Effector memory CD8-positive, alpha-beta T cell (primary cell): ENCODE measurements around the gene HTT.
A peak's percentile ranks its signal among the peaks of the same experiment; 100 is the strongest.

Experiments used
- ATAC-seq: fragments of 150-1000 bp; cut with Tn5 transposase; replicated peaks from 2 replicates; pipeline ENCODE4 v1.10.0; 2021; ENCODE audit warnings: mild to moderate bottlenecking, moderate library complexity
- DNase-seq, 3 experiments: peaks; one replicate each; pipeline ENCODE4 v3.0.0; 2021
- H3K27ac Mint-ChIP-seq, 2 donors: one replicate each; pipeline ENCODE4 v1.8.0; 2022; ENCODE audit warnings: mild to moderate bottlenecking in 2 of 2, mixed read lengths in 2 of 2, moderate library complexity in 2 of 2
- H3K27me3 Mint-ChIP-seq, 2 donors: one replicate each; pipeline ENCODE4 v1.8.0; 2022; ENCODE audit warnings: mixed read lengths in 2 of 2
- H3K36me3 Mint-ChIP-seq: one replicate; pipeline ENCODE4 v1.8.0; 2022; ENCODE audit warnings: mild to moderate bottlenecking, moderate library complexity, mixed read lengths; ENCODE audit not compliant: insufficient read depth
- H3K4me1 Mint-ChIP-seq, 2 donors: one replicate each; pipeline ENCODE4 v1.8.0; 2022; ENCODE audit warnings: low read depth in 2 of 2, mixed read lengths in 2 of 2
- H3K4me3 Mint-ChIP-seq, 2 donors: one replicate each; pipeline ENCODE4 v1.8.0; 2022; ENCODE audit warnings: mild to moderate bottlenecking in 2 of 2, mixed read lengths in 2 of 2, moderate library complexity in 2 of 2
- H3K9me3 Mint-ChIP-seq, 2 donors: one replicate each; pipeline ENCODE4 v1.8.0; 2022; ENCODE audit warnings: mixed read lengths in 2 of 2
- total RNA-seq, 9 experiments: gene quantifications; one replicate each; lab custom pipeline; 2026; lab: John Stamatoyannopoulos, UW

The HTT gene
- total RNA-seq: 129 to 305 (median 168) reads per million in 9 experiments

GRCh38 chr4:3074078-3074845, at the start of gene HTT, which contains the start of gene HTT-AS:
Gene HTT (plus strand): TSS chr4:3074681. CDS start chr4:3074826, 145 bp downstream.
Gene HTT-AS (minus strand): TSS chr4:3074538.
- Mint-ChIP-seq H3K27me3 (no peaks in the 10 kb centered on the region), H3K4me3 (peak within 1 kb of the TSS; percentile 87 to 93), H3K36me3 (peaks cover 9% of the 10 kb centered on the region), H3K27ac (peak within 1 kb of the TSS; percentile 77 to 87), H3K9me3 (no peaks in the 10 kb centered on the region), H3K4me1 (peaks cover 12 to 20% of the 10 kb centered on the region in 2 donors)
- peak; percentile 84 for ATAC-seq
- DNase-seq: peak; percentile 87 to 95 (median 90)

DNA sequence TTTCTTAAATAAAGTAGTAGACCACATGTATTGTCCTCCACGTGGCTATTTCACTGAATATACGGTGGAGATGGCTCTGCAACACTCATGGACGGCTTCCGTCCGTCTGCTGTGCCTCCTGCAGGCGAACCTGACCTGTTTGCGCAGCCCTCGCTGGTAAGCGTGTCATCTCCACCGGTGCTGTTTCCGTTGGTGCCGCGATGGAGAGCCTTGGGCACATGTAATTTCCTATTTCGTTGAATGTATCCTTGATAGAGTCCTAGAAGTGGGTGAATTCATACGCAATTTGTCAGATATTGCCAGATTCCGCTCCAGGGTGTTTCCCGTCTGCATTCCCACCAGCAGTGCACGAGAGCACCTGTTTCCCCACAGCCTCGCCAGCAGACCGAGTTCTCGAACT, 48.6 kb upstream of the HTT start:
- ATAC-seq (no peak), DNase-seq (no peak)
- H3K9me3 Mint-ChIP-seq: peaks cover 0 to 4% of the 10 kb centered on the region in 2 donors
- H3K27me3 Mint-ChIP-seq: peaks cover 21 to 28% of the 10 kb centered on the region in 2 donors
- H3K4me1 Mint-ChIP-seq: peaks cover 5 to 6% of the 10 kb centered on the region in 2 donors
- peaks cover 2% of the 10 kb centered on the region for H3K36me3 Mint-ChIP-seq
- no peak overlapping the region for H3K27ac Mint-ChIP-seq
- no peak overlapping the region for H3K4me3 Mint-ChIP-seq

DNA sequence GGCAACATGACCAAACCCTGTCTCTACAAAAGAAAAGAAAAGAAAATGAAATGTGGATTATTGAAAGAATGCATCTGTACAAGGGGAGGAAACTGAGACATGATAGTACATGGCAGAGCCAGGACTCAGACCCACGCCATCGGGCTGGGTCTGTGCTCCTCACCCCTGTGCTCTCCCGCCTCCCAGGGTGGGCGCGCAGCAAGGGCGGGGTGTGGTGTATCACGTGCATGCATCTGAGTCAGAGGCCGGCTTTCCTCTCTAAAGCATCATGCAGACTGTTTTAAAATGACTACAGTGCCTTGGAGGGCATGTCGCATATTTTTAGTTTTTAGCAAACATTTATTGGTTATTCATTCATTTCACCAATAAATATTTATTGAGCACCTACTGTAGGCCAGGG, 47.9 kb upstream of the HTT start:
- DNase-seq (no peak), ATAC-seq (no peak)
- no peak overlapping the region for H3K27ac Mint-ChIP-seq
- H3K4me3 Mint-ChIP-seq: no peak overlapping the region
- H3K27me3 Mint-ChIP-seq: peaks cover 22 to 35% of the 10 kb centered on the region in 2 donors
- H3K9me3 Mint-ChIP-seq: peaks cover 0 to 4% of the 10 kb centered on the region in 2 donors
- peaks cover 2% of the 10 kb centered on the region for H3K36me3 Mint-ChIP-seq
- H3K4me1 Mint-ChIP-seq: no peaks in the 10 kb centered on the region

GRCh38 chr4:3029464-3029863, 45.0 kb upstream of the HTT start:
- no peaks in the 10 kb centered on the region for H3K4me1 Mint-ChIP-seq
- no peak for DNase-seq
- peaks cover 9 to 17% of the 10 kb centered on the region in 2 donors for H3K27me3 Mint-ChIP-seq
- no peaks in the 10 kb centered on the region for H3K9me3 Mint-ChIP-seq
- no peaks in the 10 kb centered on the region for H3K36me3 Mint-ChIP-seq
- H3K4me3 Mint-ChIP-seq: no peak overlapping the region
- no peak for ATAC-seq
- no peak overlapping the region for H3K27ac Mint-ChIP-seq

DNA sequence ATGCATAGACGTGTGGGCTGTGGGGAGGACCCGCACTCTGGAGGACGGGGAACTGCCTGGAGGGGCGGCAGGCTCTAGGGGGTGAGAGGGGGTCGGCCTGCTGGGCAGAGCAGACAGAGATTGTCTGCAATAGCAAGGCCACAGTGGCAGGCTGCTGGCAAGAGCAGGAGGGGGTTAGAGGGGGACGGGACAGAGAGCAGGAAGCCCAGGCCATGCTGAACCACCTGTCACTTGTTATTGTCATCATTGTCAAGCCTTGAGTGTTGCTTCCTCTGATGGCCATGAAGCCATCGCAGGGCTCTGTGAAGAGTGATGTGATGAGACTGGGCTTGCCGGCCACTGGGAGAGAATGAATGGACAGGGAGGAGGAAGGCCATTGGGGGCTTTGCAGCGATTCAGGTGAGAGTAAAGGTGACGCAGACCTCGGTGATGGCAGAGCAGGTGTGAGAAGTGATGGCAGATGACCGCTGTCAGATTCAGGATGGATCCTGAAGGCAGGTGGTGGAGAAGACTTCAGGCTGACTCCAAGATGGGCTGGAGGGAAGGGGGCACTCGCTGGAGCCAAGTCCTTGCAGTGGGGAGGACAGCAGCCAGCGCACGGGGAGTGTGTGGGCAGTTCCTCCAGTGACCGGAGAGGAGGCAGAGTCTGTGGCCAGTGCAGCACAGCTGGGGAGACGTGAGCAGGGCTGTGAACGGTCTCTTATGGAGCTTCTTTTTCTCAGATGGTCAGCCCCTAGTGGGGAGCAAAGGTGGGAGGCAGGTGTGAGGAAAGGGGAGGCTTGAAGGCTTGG, 43.7 kb upstream of the HTT start:
- Mint-ChIP-seq H3K27me3 (peaks cover 12 to 20% of the 10 kb centered on the region in 2 donors), H3K27ac (no peak overlapping the region), H3K4me3 (no peak overlapping the region), H3K4me1 (no peaks in the 10 kb centered on the region), H3K9me3 (no peaks in the 10 kb centered on the region), H3K36me3 (no peaks in the 10 kb centered on the region)
- ATAC-seq (no peak), DNase-seq (no peak)

- Mint-ChIP-seq H3K27ac (no peak overlapping the region), H3K4me1 (no peaks in the 10 kb centered on the region), H3K27me3 (peaks cover 15 to 28% of the 10 kb centered on the region in 2 donors), H3K36me3 (peaks cover 3% of the 10 kb centered on the region), H3K9me3 (no peaks in the 10 kb centered on the region), H3K4me3 (no peak overlapping the region)
- DNase-seq (no peak), ATAC-seq (no peak)
Observed at GRCh38 chr4:3031357-3032082, 43.0 kb upstream of the HTT start.

DNA sequence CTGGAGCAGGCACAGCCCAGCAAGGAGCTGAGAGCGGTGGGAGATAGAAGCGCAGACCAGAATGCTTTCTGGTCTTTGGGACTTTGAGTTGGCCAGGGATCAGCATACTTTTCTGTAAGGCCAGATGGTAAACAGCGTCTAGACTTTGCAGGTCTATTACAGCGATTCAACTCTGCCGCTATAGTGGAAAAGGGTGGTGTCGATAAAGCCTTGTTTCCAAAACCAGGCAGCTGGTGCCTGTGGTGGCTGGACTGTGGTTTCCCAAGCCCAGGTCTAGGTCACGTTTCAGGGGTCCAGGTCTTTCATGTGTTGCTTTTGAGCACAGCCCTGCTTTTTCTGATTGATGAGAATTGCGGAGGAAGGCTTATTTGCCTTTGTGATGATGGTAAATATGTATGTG, 40.2 kb upstream of the HTT start:
- DNase-seq: no peak
- peaks cover 11 to 15% of the 10 kb centered on the region in 2 donors for H3K4me1 Mint-ChIP-seq
- ATAC-seq: no peak
- H3K27ac Mint-ChIP-seq: no peak overlapping the region
- peaks cover 32 to 50% of the 10 kb centered on the region in 2 donors for H3K27me3 Mint-ChIP-seq
- peaks cover 7% of the 10 kb centered on the region for H3K36me3 Mint-ChIP-seq
- no peaks in the 10 kb centered on the region for H3K9me3 Mint-ChIP-seq
- H3K4me3 Mint-ChIP-seq: no peak overlapping the region

GRCh38 chr4:3035249-3035648, 39.2 kb upstream of the HTT start:
- DNase-seq (no peak), ATAC-seq (no peak)
- H3K36me3 Mint-ChIP-seq: peaks cover 7% of the 10 kb centered on the region
- H3K27me3 Mint-ChIP-seq: peaks cover 31 to 46% of the 10 kb centered on the region in 2 donors
- no peak overlapping the region for H3K27ac Mint-ChIP-seq
- no peaks in the 10 kb centered on the region for H3K9me3 Mint-ChIP-seq
- peaks cover 11 to 15% of the 10 kb centered on the region in 2 donors for H3K4me1 Mint-ChIP-seq
- no peak overlapping the region for H3K4me3 Mint-ChIP-seq

DNA sequence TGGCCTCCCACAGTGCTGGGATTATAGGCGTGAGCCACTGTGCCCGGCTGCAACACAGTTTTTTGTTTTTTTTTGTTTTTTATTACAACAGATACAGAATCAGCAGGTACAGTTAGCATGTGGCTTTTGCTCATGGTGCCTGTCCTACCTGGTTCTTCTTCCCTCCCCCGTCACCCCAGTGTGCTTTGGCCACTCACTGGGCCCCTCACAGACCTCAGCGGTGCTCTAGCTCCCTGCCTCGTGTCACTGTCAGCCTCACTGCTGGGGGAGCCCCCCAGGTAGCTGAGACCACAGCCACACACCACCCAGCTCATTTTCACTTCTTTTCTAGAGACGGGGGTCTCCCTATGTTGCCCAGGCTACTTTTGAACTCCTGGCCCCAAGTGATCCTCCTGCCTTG, 38.8 kb upstream of the HTT start:
- peaks cover 11 to 15% of the 10 kb centered on the region in 2 donors for H3K4me1 Mint-ChIP-seq
- H3K27ac Mint-ChIP-seq: no peak overlapping the region
- no peak overlapping the region for H3K4me3 Mint-ChIP-seq
- DNase-seq (no peak), ATAC-seq (no peak)
- peaks cover 27 to 42% of the 10 kb centered on the region in 2 donors for H3K27me3 Mint-ChIP-seq
- H3K9me3 Mint-ChIP-seq: no peaks in the 10 kb centered on the region
- H3K36me3 Mint-ChIP-seq: peaks cover 7% of the 10 kb centered on the region

GRCh38 chr4:3036131-3036952, 38.1 kb upstream of the HTT start:
- Mint-ChIP-seq H3K9me3 (no peaks in the 10 kb centered on the region), H3K4me1 (peaks cover 11 to 15% of the 10 kb centered on the region in 2 donors), H3K4me3 (peak overlapping the region in 1 of 2 donors; percentile 52), H3K27ac (no peak overlapping the region), H3K36me3 (peaks cover 10% of the 10 kb centered on the region), H3K27me3 (peaks cover 23 to 35% of the 10 kb centered on the region in 2 donors)
- DNase-seq (no peak), ATAC-seq (no peak)

DNA sequence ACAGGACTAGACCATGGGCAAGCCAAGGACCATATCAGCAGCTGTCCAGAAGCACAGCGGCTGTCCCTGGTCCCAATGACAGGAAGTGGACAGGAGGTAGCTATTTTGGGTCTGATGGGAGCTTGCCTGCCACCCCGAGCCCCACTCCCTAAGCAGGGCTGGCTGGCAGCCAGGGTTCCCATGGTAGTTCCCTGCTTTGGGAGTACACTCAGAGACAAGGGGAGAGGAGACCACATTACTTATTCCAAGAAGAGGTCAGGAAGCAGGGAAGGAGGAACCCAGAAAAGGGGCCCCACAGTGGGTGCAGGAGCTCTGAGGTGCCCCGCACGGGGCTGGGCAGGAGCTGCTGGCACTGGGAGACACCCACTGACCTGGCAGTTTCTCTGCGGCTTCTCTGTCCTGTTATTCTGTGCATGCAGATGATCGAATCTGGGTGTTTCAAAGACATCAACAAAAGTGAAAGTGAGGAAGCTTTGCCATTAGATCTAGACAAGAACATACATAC, 36.5 kb upstream of the HTT start:
- Mint-ChIP-seq H3K4me3 (peak overlapping the region; percentile 52 to 69), H3K4me1 (peaks cover 23% of the 10 kb centered on the region in 2 donors), H3K27me3 (peaks cover 23 to 40% of the 10 kb centered on the region in 2 donors), H3K9me3 (no peaks in the 10 kb centered on the region), H3K36me3 (peaks cover 10% of the 10 kb centered on the region), H3K27ac (peak overlapping the region; percentile 13 to 23)
- no peak for DNase-seq
- ATAC-seq: no peak

DNA sequence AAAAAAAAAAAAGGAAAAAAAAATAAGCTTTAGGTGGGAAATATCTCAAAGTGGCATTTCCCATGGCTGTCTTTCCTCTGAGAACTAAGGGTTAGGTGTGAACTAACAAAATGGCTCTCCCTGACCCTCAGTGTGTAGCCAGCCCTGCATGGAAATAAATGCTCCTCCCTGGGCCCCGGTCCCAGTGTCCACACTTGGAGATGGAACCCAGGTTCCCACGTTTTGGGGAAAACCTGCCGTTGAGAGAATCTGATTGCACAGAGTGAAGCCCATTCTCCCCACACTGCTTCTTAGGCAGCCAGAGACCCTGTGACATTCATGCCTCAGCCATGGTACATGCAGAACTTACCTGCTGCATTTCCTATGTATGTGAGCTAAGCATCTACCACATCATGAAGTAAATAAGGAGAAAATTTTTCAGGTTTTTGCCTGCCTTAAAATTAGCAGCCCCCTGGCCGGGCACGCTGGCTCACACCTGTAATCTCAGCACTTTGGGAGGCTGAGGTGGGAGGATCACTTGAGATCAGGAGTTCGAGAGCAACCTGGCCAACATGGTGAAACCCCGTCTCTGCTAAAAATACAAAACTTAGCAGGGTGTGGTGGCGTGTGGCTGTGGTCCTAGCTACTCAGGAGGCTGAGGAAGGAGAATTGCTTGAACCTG, 34.6 kb upstream of the HTT start:
- no peak overlapping the region for H3K27ac Mint-ChIP-seq
- peaks cover 26 to 27% of the 10 kb centered on the region in 2 donors for H3K4me1 Mint-ChIP-seq
- H3K4me3 Mint-ChIP-seq: peak overlapping the region in 1 of 2 donors; percentile 88
- ATAC-seq: no peak
- peaks cover 10% of the 10 kb centered on the region for H3K36me3 Mint-ChIP-seq
- no peaks in the 10 kb centered on the region for H3K9me3 Mint-ChIP-seq
- H3K27me3 Mint-ChIP-seq: peaks cover 23 to 40% of the 10 kb centered on the region in 2 donors
- no peak for DNase-seq
